NCI-H128 (cell line): ENCODE measurements around the gene NFRKB.

Source experiments
- DNase-seq: peaks from one replicate; lab custom pipeline; 2025; ENCODE audit not compliant: unreplicated experiment; lab: John Stamatoyannopoulos, UW

Gene NFRKB

DNA sequence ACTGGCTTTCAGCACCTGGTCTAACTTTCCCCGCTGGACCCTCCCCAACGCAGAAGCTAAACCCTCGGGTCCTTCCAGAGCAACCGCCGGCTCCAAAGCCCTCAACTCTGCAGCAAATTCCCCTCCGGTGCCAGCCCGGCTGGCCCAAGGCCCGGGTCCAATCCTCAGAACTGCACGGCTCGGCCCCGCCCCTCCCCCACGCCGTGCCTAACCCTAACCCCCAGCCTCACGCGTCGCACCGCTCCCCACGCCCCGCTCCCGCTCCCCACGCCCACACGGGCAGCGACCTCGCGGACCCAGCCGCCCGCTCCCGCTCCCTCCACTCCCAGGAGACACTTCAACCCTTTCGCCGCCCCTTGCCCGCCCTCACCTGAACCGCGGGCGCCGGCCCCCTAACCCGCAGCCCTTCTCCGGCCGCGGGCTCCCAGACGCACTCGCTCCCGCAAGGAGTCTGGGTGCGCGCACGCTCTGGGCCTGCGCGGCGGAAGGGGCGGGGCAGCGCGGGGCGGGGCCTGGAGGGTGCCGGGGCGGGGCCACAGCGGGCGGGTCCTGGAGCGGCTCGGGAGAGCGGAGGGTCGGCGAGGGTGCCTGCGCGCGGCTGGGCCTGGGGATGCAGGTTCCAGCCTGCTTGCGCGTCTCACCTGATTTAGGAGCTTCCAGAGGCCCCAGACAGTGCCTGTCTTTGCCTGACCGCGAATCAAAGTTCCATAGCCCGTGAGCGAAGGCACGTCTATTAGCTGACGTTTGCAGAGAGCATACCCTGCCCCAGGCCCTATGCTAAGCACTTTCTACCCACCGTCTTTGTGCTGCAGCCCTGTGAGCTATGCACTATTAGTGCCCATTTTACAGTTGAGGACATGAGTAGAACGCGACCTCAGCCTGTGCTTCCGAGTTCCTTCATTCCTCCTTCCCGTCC lies at the start of gene NFRKB:
TSS of gene NFRKB (minus strand) at position 453 of the 916 bp plus-strand sequence. CDS start 2,729 bp downstream, outside the sequence.
- DNase-seq = peak; percentile 59

- DNase-seq = no peak
Measured at GRCh38 chr11:129944696-129945095, 49.3 kb upstream of the NFRKB start.

- DNase-seq = no peak
Measured at GRCh38 chr11:129943036-129943435, 47.7 kb upstream of the NFRKB start.

DNA sequence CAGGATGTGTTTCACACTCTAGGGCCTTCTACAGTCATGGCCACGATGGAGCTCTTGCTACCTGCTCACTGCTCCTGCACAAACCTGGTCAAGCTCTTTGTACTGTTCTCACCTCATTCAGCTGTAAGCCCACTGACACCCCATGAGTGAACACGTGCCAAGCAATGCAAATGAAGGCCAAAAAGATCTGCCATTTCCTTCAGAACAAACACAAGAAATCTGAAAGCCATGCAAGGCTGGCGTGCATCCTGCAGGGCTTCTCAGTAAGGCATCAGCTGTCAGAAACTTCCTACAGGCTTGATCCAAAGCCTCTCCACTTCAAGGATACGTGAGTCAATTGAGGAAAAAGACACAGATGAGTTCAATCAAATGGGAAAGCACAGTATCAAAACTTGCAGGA lies 44.1 kb upstream of the NFRKB start:
- no peak for DNase-seq

- no peak for DNase-seq
Measured at GRCh38 chr11:129938764-129939163, 43.4 kb upstream of the NFRKB start.

GRCh38 chr11:129937592-129938238 lies 42.3 kb upstream of the NFRKB start:
- DNase-seq = no peak

GRCh38 chr11:129935723-129936122 lies 40.3 kb upstream of the NFRKB start:
- DNase-seq = no peak

- DNase-seq = peak; percentile 21
Measured at GRCh38 chr11:129933891-129934290, 38.5 kb upstream of the NFRKB start.

DNA sequence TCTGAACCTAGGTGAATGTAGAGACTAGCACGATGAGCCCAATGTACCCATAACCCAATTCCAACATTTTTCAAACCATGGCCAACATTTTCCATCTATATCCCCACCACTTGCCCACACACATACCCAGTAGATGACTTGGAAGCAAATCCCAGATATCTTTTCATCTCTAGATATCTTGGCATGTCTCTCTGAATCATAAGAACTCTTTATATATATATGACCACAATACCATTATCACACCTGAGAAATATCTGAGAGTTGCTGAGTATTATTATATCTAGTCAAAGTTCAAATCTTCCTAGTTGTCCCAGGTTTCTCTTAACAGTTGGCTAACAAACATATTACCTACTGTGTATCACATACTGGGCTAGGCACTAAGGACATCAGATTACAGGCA lies 37.9 kb upstream of the NFRKB start:
- DNase-seq = no peak

GRCh38 chr11:129932381-129933067 lies 37.1 kb upstream of the NFRKB start:
- no peak for DNase-seq

- DNase-seq = no peak
Measured at GRCh38 chr11:129930743-129931142, 35.4 kb upstream of the NFRKB start.

- DNase-seq = no peak
Measured at GRCh38 chr11:129930296-129930695, 34.9 kb upstream of the NFRKB start.

DNA sequence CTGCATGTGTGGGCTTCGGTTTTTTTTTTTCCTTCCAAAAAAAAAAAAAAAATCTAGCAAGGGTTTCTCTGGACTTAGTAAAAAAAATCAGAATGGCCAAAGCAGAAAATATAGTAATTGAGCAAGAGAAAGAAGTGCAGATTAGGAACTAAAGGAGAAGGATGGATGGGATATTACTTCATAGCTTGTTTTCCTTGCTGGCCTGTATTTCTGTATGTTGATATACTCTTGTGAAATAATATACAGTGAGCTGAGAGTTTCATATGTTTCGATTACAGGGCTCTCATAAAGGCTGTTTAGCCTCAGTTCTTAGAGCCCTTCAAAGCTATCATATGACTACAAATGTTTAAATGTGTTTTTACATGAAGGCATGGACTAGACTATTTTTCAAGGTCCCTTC lies 34.3 kb upstream of the NFRKB start:
- DNase-seq = no peak

DNA sequence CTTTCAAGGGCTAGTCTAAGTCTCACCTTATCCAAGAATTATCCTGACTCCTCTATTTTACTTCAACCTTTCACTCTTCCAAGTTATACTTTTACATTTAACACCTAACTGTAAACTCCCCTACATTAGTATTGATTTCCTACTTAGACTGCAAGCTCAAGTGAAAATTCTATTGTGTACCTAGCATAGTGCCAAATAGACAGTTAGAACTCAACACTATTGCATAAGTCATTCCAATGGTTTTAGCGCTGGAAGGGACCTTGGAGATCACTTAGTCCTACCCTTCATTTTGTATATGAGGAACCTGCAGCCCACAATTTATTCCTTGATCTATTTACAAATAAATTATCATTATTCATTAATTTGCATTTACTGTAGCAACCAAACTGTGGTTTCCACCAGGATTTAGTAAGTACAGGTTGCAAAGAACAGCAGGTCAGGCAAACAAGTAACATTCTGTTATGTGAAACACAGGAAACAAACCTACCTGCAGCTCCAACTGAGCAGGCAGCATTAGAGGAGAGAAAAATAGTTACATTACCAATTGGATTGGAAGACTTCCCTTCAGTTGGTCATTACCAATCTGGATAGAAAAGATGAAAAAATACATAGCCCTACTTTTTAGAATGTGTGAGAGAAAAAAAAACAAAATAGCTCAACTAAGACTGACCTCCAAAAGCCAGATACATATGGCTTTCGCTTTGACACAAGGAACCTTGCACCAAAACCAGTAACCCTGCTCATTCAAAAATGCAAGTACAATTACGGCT lies 33.7 kb upstream of the NFRKB start:
- no peak for DNase-seq

- DNase-seq = no peak
Measured at GRCh38 chr11:129922674-129923073, 27.3 kb upstream of the NFRKB start.

GRCh38 chr11:129918361-129918760 lies 23.0 kb upstream of the NFRKB start:
- DNase-seq = no peak

DNA sequence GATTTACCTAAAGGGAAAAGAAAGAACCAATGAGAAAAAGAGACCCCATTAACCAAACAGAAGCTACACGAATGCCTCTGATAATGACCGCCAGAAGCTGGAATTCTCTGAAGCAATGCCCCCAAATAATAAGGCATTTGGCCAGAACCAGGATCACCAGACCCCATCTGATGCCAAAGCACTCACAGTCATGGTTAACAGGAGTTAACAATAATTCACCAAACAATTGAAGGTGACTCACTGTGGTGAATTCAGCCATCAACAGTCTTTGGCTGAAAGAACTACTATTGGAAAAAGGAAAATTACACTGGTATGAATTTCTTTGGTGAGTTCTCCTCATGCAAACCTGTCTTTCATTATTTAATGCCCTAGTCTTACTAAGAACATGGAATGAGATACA lies 21.9 kb upstream of the NFRKB start:
- no peak for DNase-seq

- DNase-seq = no peak
Measured at GRCh38 chr11:129911298-129911697, 15.9 kb upstream of the NFRKB start.

DNA sequence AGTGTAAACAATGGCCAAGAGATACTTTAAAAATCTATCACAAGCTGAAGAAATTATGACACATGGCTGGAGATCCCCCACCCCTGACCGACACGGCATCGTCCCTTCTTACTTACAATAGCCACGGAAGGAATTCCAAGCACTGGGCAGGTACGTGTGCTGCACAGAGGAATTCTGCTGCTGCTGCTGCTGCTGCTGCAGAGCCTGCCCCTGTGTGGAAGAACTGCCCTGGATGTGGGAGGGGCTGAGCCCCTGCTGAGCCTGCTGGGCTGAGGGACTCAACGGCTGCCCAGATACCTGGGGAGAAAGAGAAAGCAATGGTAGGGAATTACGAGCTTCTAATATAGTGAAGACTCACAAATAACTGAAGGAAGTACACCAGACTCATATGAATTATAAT lies 15.0 kb upstream of the NFRKB start:
- no peak for DNase-seq

DNA sequence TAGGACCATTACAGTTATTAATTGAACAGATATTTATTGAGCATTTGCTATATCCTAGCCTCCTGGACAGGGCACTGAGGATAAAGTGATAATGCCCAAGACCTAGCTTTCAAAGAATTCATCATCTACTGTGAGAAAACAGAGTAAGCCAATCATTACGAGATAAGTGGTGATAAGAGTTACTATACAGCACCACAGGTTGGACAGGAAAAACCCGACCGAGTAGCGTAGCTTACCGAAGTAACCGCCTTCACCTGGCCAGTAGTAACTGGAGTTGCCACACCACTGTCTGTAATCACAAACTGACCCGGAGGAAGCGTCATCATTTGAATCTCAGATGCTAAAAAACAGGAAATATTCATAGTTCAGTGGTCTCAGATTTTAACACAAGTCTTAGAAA lies 10.0 kb upstream of the NFRKB start:
- no peak for DNase-seq

- DNase-seq = no peak
Measured at GRCh38 chr11:129896062-129896461, 684 bp upstream of the NFRKB start.
